HG03280 (cell line): ENCODE results near the gene HBM.
"Not testable (repeated sequence)": the region's sequence is repeated elsewhere in the genome, so short reads cannot be mapped to it uniquely, and the experiment has no call there.

Source experiments
- ATAC-seq: cut with Tn5 transposase; IDR thresholded peaks from one replicate; pipeline ENCODE4 v1.9.1; 2021; ENCODE audit warnings: mild to moderate bottlenecking, moderate library complexity; ENCODE audit not compliant: unreplicated experiment

The HBM gene

GRCh38 chr16:167122-167690 is 1.4 kb downstream of the HBM start:
- no peak for ATAC-seq

DNA sequence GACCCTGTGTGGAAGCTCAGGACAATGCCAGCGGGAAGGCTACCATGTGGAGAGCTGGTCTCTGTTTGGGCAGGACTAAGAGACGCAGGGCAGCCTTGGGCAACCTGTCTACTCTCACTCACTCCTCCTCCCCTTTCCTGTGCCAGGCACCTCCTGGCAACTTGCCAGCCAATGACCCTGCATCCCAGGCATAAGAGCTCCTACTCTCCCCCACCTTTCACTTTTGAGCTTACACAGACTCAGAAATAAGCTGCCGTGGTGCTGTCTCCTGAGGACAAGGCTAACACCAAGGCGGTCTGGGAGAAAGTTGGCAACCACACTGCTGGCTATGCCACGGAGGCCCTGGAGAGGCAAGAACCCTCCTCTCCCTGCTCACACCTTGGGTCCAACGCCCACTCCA is 2.6 kb downstream of the HBM start:
- ATAC-seq, result no peak

- ATAC-seq, result no peak
Measured at GRCh38 chr16:169014-169413, 3.2 kb downstream of the HBM start.

GRCh38 chr16:170088-170507 is 4.3 kb downstream of the HBM start:
- ATAC-seq, result not testable (repeated sequence)

GRCh38 chr16:170788-171187 is 5.0 kb downstream of the HBM start:
- no peak for ATAC-seq

DNA sequence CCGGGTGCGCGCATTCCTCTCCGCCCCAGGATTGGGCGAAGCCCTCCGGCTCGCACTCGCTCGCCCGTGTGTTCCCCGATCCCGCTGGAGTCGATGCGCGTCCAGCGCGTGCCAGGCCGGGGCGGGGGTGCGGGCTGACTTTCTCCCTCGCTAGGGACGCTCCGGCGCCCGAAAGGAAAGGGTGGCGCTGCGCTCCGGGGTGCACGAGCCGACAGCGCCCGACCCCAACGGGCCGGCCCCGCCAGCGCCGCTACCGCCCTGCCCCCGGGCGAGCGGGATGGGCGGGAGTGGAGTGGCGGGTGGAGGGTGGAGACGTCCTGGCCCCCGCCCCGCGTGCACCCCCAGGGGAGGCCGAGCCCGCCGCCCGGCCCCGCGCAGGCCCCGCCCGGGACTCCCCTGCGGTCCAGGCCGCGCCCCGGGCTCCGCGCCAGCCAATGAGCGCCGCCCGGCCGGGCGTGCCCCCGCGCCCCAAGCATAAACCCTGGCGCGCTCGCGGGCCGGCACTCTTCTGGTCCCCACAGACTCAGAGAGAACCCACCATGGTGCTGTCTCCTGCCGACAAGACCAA is 6.7 kb downstream of the HBM start, which contains the start of gene HBA2:
TSS of gene HBA2 (plus strand) at position 503 of the 568 bp plus-strand sequence. CDS start at position 540, 37 bp downstream.
- not testable (repeated sequence) for ATAC-seq

- not testable (repeated sequence) for ATAC-seq
Measured at GRCh38 chr16:173211-173854, 7.6 kb downstream of the HBM start.

- ATAC-seq, result not testable (repeated sequence)
Measured at GRCh38 chr16:173928-174769, 8.4 kb downstream of the HBM start.

DNA sequence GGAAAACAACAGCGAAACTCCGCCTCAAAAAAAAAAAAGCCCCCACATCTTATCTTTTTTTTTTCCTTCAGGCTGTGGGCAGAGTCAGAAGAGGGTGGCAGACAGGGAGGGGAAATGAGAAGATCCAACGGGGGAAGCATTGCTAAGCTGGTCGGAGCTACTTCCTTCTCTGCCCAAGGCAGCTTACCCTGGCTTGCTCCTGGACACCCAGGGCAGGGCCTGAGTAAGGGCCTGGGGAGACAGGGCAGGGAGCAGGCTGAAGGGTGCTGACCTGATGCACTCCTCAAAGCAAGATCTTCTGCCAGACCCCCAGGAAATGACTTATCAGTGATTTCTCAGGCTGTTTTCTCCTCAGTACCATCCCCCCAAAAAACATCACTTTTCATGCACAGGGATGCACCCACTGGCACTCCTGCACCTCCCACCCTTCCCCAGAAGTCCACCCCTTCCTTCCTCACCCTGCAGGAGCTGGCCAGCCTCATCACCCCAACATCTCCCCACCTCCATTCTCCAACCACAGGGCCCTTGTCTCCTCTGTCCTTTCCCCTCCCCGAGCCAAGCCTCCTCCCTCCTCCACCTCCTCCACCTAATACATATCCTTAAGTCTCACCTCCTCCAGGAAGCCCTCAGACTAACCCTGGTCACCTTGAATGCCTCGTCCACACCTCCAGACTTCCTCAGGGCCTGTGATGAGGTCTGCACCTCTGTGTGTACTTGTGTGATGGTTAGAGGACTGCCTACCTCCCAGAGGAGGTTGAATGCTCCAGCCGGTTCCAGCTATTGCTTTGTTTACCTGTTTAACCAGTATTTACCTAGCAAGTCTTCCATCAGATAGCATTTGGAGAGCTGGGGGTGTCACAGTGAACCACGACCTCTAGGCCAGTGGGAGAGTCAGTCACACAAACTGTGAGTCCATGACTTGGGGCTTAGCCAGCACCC is 9.5 kb downstream of the HBM start:
- ATAC-seq, result no peak

- not testable (repeated sequence) for ATAC-seq
Measured at GRCh38 chr16:176006-176405, 10.2 kb downstream of the HBM start.

GRCh38 chr16:176477-177382 is 11.0 kb downstream of the HBM start, which contains the start of gene HBA1:
HBA1 (plus strand) TSS chr16:176680; CDS start chr16:176717, 37 bp downstream.
- not testable (repeated sequence) for ATAC-seq

GRCh38 chr16:177394-177822 is 11.6 kb downstream of the HBM start:
- no peak for ATAC-seq

DNA sequence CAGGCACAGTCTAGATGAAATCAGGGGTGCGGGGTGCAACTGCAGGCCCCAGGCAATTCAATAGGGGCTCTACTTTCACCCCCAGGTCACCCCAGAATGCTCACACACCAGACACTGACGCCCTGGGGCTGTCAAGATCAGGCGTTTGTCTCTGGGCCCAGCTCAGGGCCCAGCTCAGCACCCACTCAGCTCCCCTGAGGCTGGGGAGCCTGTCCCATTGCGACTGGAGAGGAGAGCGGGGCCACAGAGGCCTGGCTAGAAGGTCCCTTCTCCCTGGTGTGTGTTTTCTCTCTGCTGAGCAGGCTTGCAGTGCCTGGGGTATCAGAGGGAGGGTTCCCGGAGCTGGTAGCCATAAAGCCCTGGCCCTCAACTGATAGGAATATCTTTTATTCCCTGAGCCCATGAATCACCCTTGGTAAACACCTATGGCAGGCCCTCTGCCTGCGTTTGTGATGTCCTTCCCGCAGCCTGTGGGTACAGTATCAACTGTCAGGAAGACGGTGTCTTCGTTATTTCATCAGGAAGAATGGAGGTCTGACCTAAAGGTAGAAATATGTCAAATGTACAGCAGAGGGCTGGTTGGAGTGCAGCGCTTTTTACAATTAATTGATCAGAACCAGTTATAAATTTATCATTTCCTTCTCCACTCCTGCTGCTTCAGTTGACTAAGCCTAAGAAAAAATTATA is 12.3 kb downstream of the HBM start:
- ATAC-seq, result no peak

- ATAC-seq, result no peak
Measured at GRCh38 chr16:178668-179015, 12.9 kb downstream of the HBM start.

- ATAC-seq, result no peak
Measured at GRCh38 chr16:179211-180092, 13.7 kb downstream of the HBM start.

GRCh38 chr16:180101-180675 is 14.4 kb downstream of the HBM start, which contains the start of gene HBQ1:
HBQ1 (plus strand) TSS chr16:180459; CDS start chr16:180487, 28 bp downstream.
- ATAC-seq, result no peak
